ENCODE measurements around the gene ACOXL. TPM values are rescaled to one million over a fixed set of nuclear protein-coding genes. Genes with fewer than 3 reads are reported as not detected.

The ACOXL gene
- total and polyA plus RNA-seq, 2 donors (not counting 3 experiments of a cell fraction or from before 2014, with no cell fraction given), result not detected

- no peaks in the 10 kb centered on the region for H3K79me2 ChIP-seq (ENCODE audit: control insufficient read depth, insufficient read depth, low read length)
- H3K4me2 ChIP-seq (ENCODE audit: insufficient read depth, low read length), result no peak overlapping the region
- no peak for DNase-seq (ENCODE audit: low read depth, low spot score)
- peaks cover 8 to 24% of the 10 kb centered on the region in 2 experiments for H3K27me3 ChIP-seq (ENCODE audit: control insufficient read depth in 2 of 2, insufficient read depth in 2 of 2, low read length in 2 of 2)
- no peaks in the 10 kb centered on the region for H3K4me1 ChIP-seq (ENCODE audit: control insufficient read depth, extremely low read depth, insufficient read depth, low read length)
- no peak for FAIRE-seq
- no TSS peak for BruUV-seq (replicated peaks)
- H3K27ac ChIP-seq (ENCODE audit: insufficient read depth, low read depth, low read length), result no peak overlapping the region
- H3K4me3 ChIP-seq (replicated peaks in 1 of 3; ENCODE audit: insufficient read depth in 1 of 3, low read depth in 1 of 3, low read length in 3 of 3), result no peak overlapping the region
- no peak for TF ChIP-seq MAX (IDR thresholded peaks at IDR 0.05; ENCODE audit: insufficient read depth, insufficient read length)
- TF ChIP-seq FOS (IDR thresholded peaks at IDR 0.05; ENCODE audit: borderline replicate concordance, insufficient read depth, low read length), result no peak
- intact Hi-C loops (cut with micrococcal nuclease), result no loop called here
- no peaks in the 10 kb centered on the region for H3K9me3 ChIP-seq (replicated peaks; ENCODE audit: control insufficient read depth, insufficient read depth, low read length)
- no peaks in the 10 kb centered on the region for H3K36me3 ChIP-seq (ENCODE audit: control insufficient read depth in 2 of 2, extremely low read depth in 1 of 2, insufficient read depth in 2 of 2, low read length in 2 of 2)
- H3K9me1 ChIP-seq (replicated peaks; ENCODE audit: control insufficient read depth, extremely low read depth, insufficient read depth, low read length), result no peaks in the 10 kb centered on the region
- no peak overlapping the region for H2AFZ ChIP-seq (ENCODE audit: low read depth, low read length)
- ChIA-PET CTCF (no interaction called here), POLR2A (no interaction called here)
- H4K20me1 ChIP-seq (replicated peaks; ENCODE audit: control insufficient read depth, extremely low read depth, insufficient read depth, low read length), result no peaks in the 10 kb centered on the region
- H3K9ac ChIP-seq (replicated peaks; ENCODE audit: extremely low read depth, insufficient read depth, low read length), result no peak overlapping the region
- dilution Hi-C loops (cut with MboI; ENCODE audit: extremely low pct_ligation_motif_present, low sequenced_read_pairs), result no loop called here
Measured at GRCh38 chr2:111057045-111057444, 324.7 kb downstream of the ACOXL start.

DNA sequence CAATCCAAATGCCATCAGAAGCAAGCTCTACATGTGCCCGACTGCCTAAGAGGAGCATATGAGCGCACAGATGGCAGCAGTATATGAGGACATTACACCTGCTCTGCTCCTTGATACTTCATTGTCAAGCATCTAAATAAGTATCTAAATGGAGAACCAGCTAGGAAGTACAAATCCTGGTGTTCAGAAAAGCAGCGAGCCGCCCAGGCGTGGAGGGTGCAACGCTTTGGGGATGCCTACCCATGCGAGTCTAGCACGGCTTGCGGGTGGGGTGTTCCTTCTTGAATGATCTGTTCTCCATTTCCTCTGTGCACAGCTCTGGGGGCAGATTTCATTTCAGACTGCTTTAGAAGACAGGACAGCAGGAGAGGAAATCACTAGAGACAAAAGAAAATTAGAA lies 325.3 kb downstream of the ACOXL start:
- Histone ChIP-seq H2AFZ (ENCODE audit: low read depth, low read length) (no peak overlapping the region), H3K4me3 (replicated peaks in 1 of 3; ENCODE audit: insufficient read depth in 1 of 3, low read depth in 1 of 3, low read length in 3 of 3) (no peak overlapping the region), H3K27me3 (ENCODE audit: control insufficient read depth in 2 of 2, insufficient read depth in 2 of 2, low read length in 2 of 2) (peaks cover 8 to 24% of the 10 kb centered on the region in 2 experiments), H3K36me3 (ENCODE audit: control insufficient read depth in 2 of 2, extremely low read depth in 1 of 2, insufficient read depth in 2 of 2, low read length in 2 of 2) (no peaks in the 10 kb centered on the region), H3K9me1 (replicated peaks; ENCODE audit: control insufficient read depth, extremely low read depth, insufficient read depth, low read length) (no peaks in the 10 kb centered on the region), H3K27ac (ENCODE audit: insufficient read depth, low read depth, low read length) (no peak overlapping the region), H4K20me1 (replicated peaks; ENCODE audit: control insufficient read depth, extremely low read depth, insufficient read depth, low read length) (no peaks in the 10 kb centered on the region), H3K9ac (replicated peaks; ENCODE audit: extremely low read depth, insufficient read depth, low read length) (no peak overlapping the region), H3K4me1 (ENCODE audit: control insufficient read depth, extremely low read depth, insufficient read depth, low read length) (no peaks in the 10 kb centered on the region), H3K9me3 (replicated peaks; ENCODE audit: control insufficient read depth, insufficient read depth, low read length) (no peaks in the 10 kb centered on the region), H3K79me2 (ENCODE audit: control insufficient read depth, insufficient read depth, low read length) (no peaks in the 10 kb centered on the region), H3K4me2 (ENCODE audit: insufficient read depth, low read length) (no peak overlapping the region)
- intact Hi-C loops (cut with micrococcal nuclease) (no loop called here), dilution Hi-C loops (cut with MboI; ENCODE audit: extremely low pct_ligation_motif_present, low sequenced_read_pairs) (no loop called here)
- TF ChIP-seq MAX (IDR thresholded peaks at IDR 0.05; ENCODE audit: insufficient read depth, insufficient read length) (no peak), FOS (IDR thresholded peaks at IDR 0.05; ENCODE audit: borderline replicate concordance, insufficient read depth, low read length) (no peak), POLR2A (IDR thresholded peaks at IDR 0.05; ENCODE audit: low read depth, low read length) (no peak), CTCF (IDR thresholded peaks at IDR 0.05; ENCODE audit: extremely low read depth in 1 of 2, insufficient read depth in 1 of 2, low read depth in 1 of 2, low read length in 2 of 2) (no peak), POLR2AphosphoS5 (IDR thresholded peaks at IDR 0.05; ENCODE audit: insufficient read depth, low read depth, low read length) (no peak), MYC (IDR thresholded peaks at IDR 0.05; ENCODE audit: low read depth, low read length) (no peak), JUN (IDR thresholded peaks at IDR 0.05; ENCODE audit: borderline replicate concordance, insufficient read depth, insufficient read length, low read depth) (no peak), EZH2 (IDR thresholded peaks at IDR 0.05; ENCODE audit: borderline replicate concordance, low read depth, low read length, severe bottlenecking) (no peak), GATA2 (IDR thresholded peaks at IDR 0.05; ENCODE audit: insufficient read depth, insufficient read length, low read depth, low read length) (no peak)
- CTCF ChIA-PET, result no interaction called here
- POLR2A ChIA-PET, result no interaction called here
- no peak for DNase-seq (ENCODE audit: low read depth, low spot score)
- BruUV-seq (replicated peaks), result no TSS peak
- no peak for FAIRE-seq
